Thyroid gland (tissue), 4 donors: ENCODE data around the gene SFTPA2. TPM values are rescaled to one million over a fixed set of nuclear protein-coding genes. Genes with fewer than 3 reads are reported as not detected.
"Not testable (repeated sequence)": the region's sequence is repeated elsewhere in the genome, so short reads cannot be mapped to it uniquely, and the experiment has no call there.

Experiments
- DNase-seq, 2 donors: peaks; one replicate each; pipeline ENCODE4 v3.0.0-alpha.2; 2019
- H3K27ac ChIP-seq, 3 donors: fragments of 200-600 bp; sonication (generic); 1 replicate in 2 of 3; 2 replicates in 1 of 3; pipeline ENCODE4 v1.5.1; 2016 to 2019; ENCODE audit warnings: mild to moderate bottlenecking in 1 of 3, moderate library complexity in 1 of 3
- H3K27me3 ChIP-seq: fragments of 200-600 bp; sonication (generic); one replicate; pipeline ENCODE4 v1.5.1; 2019
- H3K36me3 ChIP-seq, 2 donors: fragments of 200-600 bp; sonication (generic); one replicate each; pipeline ENCODE4 v1.5.1; 2016 to 2019
- H3K4me1 ChIP-seq, 2 donors: fragments of 200-600 bp; sonication (generic); one replicate each; pipeline ENCODE4 v1.5.1; 2017 to 2019
- H3K4me3 ChIP-seq, 3 donors: fragments of 200-600 bp; sonication (generic); replicated peaks in 1 of 3; 1 replicate in 2 of 3; 2 replicates in 1 of 3; pipeline ENCODE4 v1.5.1; 2016; ENCODE audit warnings: mild to moderate bottlenecking in 1 of 3
- H3K9me3 ChIP-seq: fragments of 200-600 bp; sonication (generic); one replicate; pipeline ENCODE4 v1.5.1; 2017
- POLR2A ChIP-seq, 2 donors: fragments of 450-650 bp; IDR thresholded peaks; one replicate each; pipeline ENCODE4 v1.6.1; 2017; ENCODE audit warnings: antibody characterized with exemption in 2 of 2, mild to moderate bottlenecking in 2 of 2, moderate library complexity in 1 of 2
- WGBS, 2 donors: methylation state at CpG; one replicate each; pipeline ENCODE4 v1.1.5; 2017; 5-methylcytosine and 5-hydroxymethylcytosine counted together
- intact Hi-C: fragments of 100-400 bp; cut with DNase I; formaldehyde crosslinking; loops from one replicate; pipeline ENCODE4 v1.15.1; 2023
- total RNA-seq, 4 donors: library from RNA; depleted of rRNA; stranded (reverse); fragments of >200 nt; gene quantifications; one replicate each; pipeline ENCODE4 v1.2.3, GENCODE V29; 2016
- TF ChIP-seq, protein P1 (sequence below), 6 experiments: fragments of 200-600 bp in 3 of 6; fragments of 450-650 bp in 3 of 6; sonication (generic) in 3 of 6; IDR thresholded peaks; one replicate each; pipeline ENCODE4 v1.5.1; 2016 to 2019; ENCODE audit warnings: antibody characterized with exemption in 6 of 6, mild to moderate bottlenecking in 2 of 6, inconsistent platforms in 1 of 6, moderate library complexity in 1 of 6

The SFTPA2 gene
- total RNA-seq, 4 donors from 2014 or later = 0.27 to 0.29 TPM; not detected in 2

- Histone ChIP-seq H3K27ac (no peak overlapping the region), H3K9me3 (no peaks in the 10 kb centered on the region), H3K27me3 (no peaks in the 10 kb centered on the region), H3K4me3 (no peak overlapping the region), H3K4me1 (no peaks in the 10 kb centered on the region), H3K36me3 (no peaks in the 10 kb centered on the region)
- 63 to 64% methylated on average over 2 of the region's 2 CpGs for WGBS, 2 donors
- intact Hi-C loops = no loop called here
- no peak for DNase-seq
- no peak for TF ChIP-seq POLR2A (IDR thresholded peaks at IDR 0.05)
- TF ChIP-seq, protein P1, sequence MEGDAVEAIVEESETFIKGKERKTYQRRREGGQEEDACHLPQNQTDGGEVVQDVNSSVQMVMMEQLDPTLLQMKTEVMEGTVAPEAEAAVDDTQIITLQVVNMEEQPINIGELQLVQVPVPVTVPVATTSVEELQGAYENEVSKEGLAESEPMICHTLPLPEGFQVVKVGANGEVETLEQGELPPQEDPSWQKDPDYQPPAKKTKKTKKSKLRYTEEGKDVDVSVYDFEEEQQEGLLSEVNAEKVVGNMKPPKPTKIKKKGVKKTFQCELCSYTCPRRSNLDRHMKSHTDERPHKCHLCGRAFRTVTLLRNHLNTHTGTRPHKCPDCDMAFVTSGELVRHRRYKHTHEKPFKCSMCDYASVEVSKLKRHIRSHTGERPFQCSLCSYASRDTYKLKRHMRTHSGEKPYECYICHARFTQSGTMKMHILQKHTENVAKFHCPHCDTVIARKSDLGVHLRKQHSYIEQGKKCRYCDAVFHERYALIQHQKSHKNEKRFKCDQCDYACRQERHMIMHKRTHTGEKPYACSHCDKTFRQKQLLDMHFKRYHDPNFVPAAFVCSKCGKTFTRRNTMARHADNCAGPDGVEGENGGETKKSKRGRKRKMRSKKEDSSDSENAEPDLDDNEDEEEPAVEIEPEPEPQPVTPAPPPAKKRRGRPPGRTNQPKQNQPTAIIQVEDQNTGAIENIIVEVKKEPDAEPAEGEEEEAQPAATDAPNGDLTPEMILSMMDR (IDR thresholded peaks at IDR 0.05) = no peak
These were observed 26.7 kb upstream of the SFTPA2 start for GRCh38 chr10:79586933-79587332.

GRCh38 chr10:79585870-79586527 lies 25.8 kb upstream of the SFTPA2 start:
- H3K4me1 ChIP-seq = no peaks in the 10 kb centered on the region
- TF ChIP-seq, protein P1 (IDR thresholded peaks at IDR 0.05) = no peak
- no peak for TF ChIP-seq POLR2A (IDR thresholded peaks at IDR 0.05)
- H3K36me3 ChIP-seq = no peaks in the 10 kb centered on the region
- H3K27me3 ChIP-seq = no peaks in the 10 kb centered on the region
- H3K4me3 ChIP-seq = no peak overlapping the region
- intact Hi-C loops = no loop called here
- no peak for DNase-seq
- WGBS, 2 donors = 56 to 74% methylated on average over 11 of the region's 11 CpGs
- H3K9me3 ChIP-seq = no peaks in the 10 kb centered on the region
- H3K27ac ChIP-seq = no peak overlapping the region

DNA sequence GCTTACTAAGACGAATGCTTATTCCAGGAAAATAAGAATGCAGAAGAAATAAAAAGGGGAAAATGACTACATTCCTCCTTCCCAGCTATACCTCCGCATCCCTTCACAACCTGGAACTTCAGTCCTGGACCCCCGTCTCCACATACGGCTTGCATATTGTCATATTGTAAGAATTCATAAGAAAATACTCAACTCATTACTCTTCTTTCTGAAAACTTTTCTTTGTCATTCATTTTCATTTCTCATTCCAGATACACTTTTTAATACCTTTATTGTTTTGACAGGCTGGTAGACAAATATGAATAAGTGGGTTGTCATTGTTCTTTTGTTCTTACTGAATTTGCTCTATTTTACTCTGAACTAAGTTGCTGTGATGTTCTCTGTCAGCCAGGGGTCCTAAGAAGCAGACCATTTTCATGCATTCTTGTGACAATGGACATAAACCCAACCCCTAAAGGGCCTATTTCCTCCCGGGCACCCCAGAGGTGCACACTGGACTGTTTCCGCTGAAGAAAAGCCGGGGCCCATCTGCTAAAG lies 23.3 kb upstream of the SFTPA2 start:
- Histone ChIP-seq H3K27me3 (no peaks in the 10 kb centered on the region), H3K27ac (no peak overlapping the region), H3K4me3 (no peak overlapping the region), H3K36me3 (no peaks in the 10 kb centered on the region), H3K4me1 (no peaks in the 10 kb centered on the region), H3K9me3 (no peaks in the 10 kb centered on the region)
- DNase-seq = no peak
- intact Hi-C loops = no loop called here
- TF ChIP-seq, protein P1 (IDR thresholded peaks at IDR 0.05) = no peak
- TF ChIP-seq POLR2A (IDR thresholded peaks at IDR 0.05) = no peak
- WGBS, 2 donors = 92 to 94% methylated on average over 7 of the region's 7 CpGs

GRCh38 chr10:79582954-79583353 lies 22.7 kb upstream of the SFTPA2 start:
- H3K9me3 ChIP-seq, H3K4me1 ChIP-seq, DNase-seq, H3K27me3 ChIP-seq, H3K4me3 ChIP-seq, intact Hi-C loops, H3K36me3 ChIP-seq, H3K27ac ChIP-seq: not testable (repeated sequence)
- WGBS, 2 donors = 90% methylated on average over 2 to 3 of the region's 6 CpGs

- no peaks in the 10 kb centered on the region for H3K27me3 ChIP-seq
- H3K4me1 ChIP-seq = no peaks in the 10 kb centered on the region
- H3K4me3 ChIP-seq = no peak overlapping the region
- intact Hi-C loops = no loop called here
- DNase-seq = no peak
- no peak overlapping the region for H3K27ac ChIP-seq
- TF ChIP-seq, protein P1 (IDR thresholded peaks at IDR 0.05) = no peak
- no peak for TF ChIP-seq POLR2A (IDR thresholded peaks at IDR 0.05)
- no peaks in the 10 kb centered on the region for H3K36me3 ChIP-seq
- no peaks in the 10 kb centered on the region for H3K9me3 ChIP-seq
- WGBS, 2 donors = 89 to 91% methylated on average over 6 of the region's 6 CpGs
These were observed 21.9 kb upstream of the SFTPA2 start for GRCh38 chr10:79582096-79582495.
